GM23338 (cell line): Measurements from ENCODE around the gene C4orf54. TPM values are rescaled to one million over a fixed set of nuclear protein-coding genes. Genes with fewer than 3 reads are reported as not detected.

Source experiments
- ATAC-seq: fragments of 200-7000 bp; cut with Tn5 transposase; 3 replicates; pipeline ENCODE4 v1.9.1; 2020
- DNase-seq: peaks from one replicate; pipeline ENCODE4 v3.0.0-alpha.2; 2015; ENCODE audit warnings: low spot score
- H2AFZ ChIP-seq: fragments of 200-600 bp; sonication (generic); 2 replicates; pipeline ENCODE4 v1.8.0; 2016; ENCODE audit warnings: antibody characterized with exemption, mild to moderate bottlenecking, moderate library complexity
- H3F3A ChIP-seq: fragments of 200-600 bp; sonication (generic); replicated peaks from 2 replicates; pipeline ENCODE4 v1.8.0; 2017; ENCODE audit warnings: antibody characterized with exemption, mixed run types, low read depth
- H3K27ac ChIP-seq: fragments of 200-600 bp; sonication (generic); 2 replicates; pipeline ENCODE4 v1.6.1; 2016; ENCODE audit warnings: low read depth
- H3K27me3 ChIP-seq: fragments of 200-600 bp; sonication (generic); 2 replicates; pipeline ENCODE4 v1.8.0; 2016; ENCODE audit warnings: mild to moderate bottlenecking, mixed run types, moderate library complexity; ENCODE audit not compliant: insufficient read depth
- H3K36me3 ChIP-seq: fragments of 200-600 bp; sonication (generic); 2 replicates; pipeline ENCODE4 v1.8.0; 2016; ENCODE audit warnings: mild to moderate bottlenecking; ENCODE audit not compliant: insufficient read depth
- H3K4me1 ChIP-seq: fragments of 200-600 bp; sonication (generic); 2 replicates; pipeline ENCODE4 v1.8.0; 2016; ENCODE audit warnings: mild to moderate bottlenecking, moderate library complexity; ENCODE audit not compliant: insufficient read depth
- H3K4me2 ChIP-seq: fragments of 200-600 bp; sonication (generic); 2 replicates; pipeline ENCODE4 v1.7.1; 2017; ENCODE audit warnings: mixed run types
- H3K4me3 ChIP-seq: fragments of 200-600 bp; sonication (generic); 2 replicates; pipeline ENCODE4 v1.6.1; 2016; ENCODE audit warnings: mixed run types
- H3K79me2 ChIP-seq: fragments of 200-600 bp; sonication (generic); replicated peaks from 2 replicates; pipeline ENCODE4 v1.8.0; 2017; ENCODE audit warnings: mild to moderate bottlenecking; ENCODE audit not compliant: insufficient read depth
- H3K9me2 ChIP-seq: fragments of 200-600 bp; sonication (generic); 2 replicates; pipeline ENCODE4 v1.8.0; 2017; ENCODE audit not compliant: insufficient read depth
- H4K20me1 ChIP-seq: fragments of 200-600 bp; sonication (generic); replicated peaks from 2 replicates; pipeline ENCODE4 v1.8.0; 2017; ENCODE audit warnings: mild to moderate bottlenecking; ENCODE audit not compliant: insufficient read depth
- H3K27ac Mint-ChIP-seq: 2 replicates; pipeline ENCODE4 v1.8.0; 2020; ENCODE audit warnings: inconsistent platforms, mild to moderate bottlenecking, moderate library complexity, mixed read lengths
- H3K27me3 Mint-ChIP-seq: 3 replicates; pipeline ENCODE4 v1.8.0; 2022; ENCODE audit warnings: low read depth, mild to moderate bottlenecking, moderate library complexity, mixed read lengths, inconsistent platforms; ENCODE audit not compliant: insufficient read depth, poor library complexity
- H3K36me3 Mint-ChIP-seq: 3 replicates; pipeline ENCODE4 v1.8.0; 2021; ENCODE audit warnings: low read depth, mild to moderate bottlenecking, inconsistent platforms, moderate library complexity, mixed read lengths
- H3K4me1 Mint-ChIP-seq: 3 replicates; pipeline ENCODE4 v1.8.0; 2020; ENCODE audit warnings: mild to moderate bottlenecking, inconsistent platforms, mixed read lengths
- H3K4me3 Mint-ChIP-seq: 3 replicates; pipeline ENCODE4 v1.8.0; 2021; ENCODE audit warnings: moderate library complexity, mild to moderate bottlenecking, inconsistent platforms, mixed read lengths
- H3K9me3 Mint-ChIP-seq: 3 replicates; pipeline ENCODE4 v1.8.0; 2020; ENCODE audit warnings: moderate library complexity, mild to moderate bottlenecking, inconsistent platforms, mixed read lengths
- CREB1 ChIP-seq: fragments of 250-450 bp; sonication (Bioruptor Pico); IDR thresholded peaks from 2 replicates; pipeline ENCODE4 v1.5.0; 2020; ENCODE audit warnings: low read depth, mild to moderate bottlenecking, moderate library complexity
- ETS1 ChIP-seq: IDR thresholded peaks from 2 replicates; pipeline ENCODE4 v1.6.1; 2016; ENCODE audit warnings: antibody characterized with exemption
- EZH2 ChIP-seq: fragments of 200-600 bp; sonication (generic); IDR thresholded peaks from one replicate; pipeline ENCODE4 v1.8.0; 2017; ENCODE audit warnings: antibody characterized with exemption, mild to moderate bottlenecking, low read depth; ENCODE audit not compliant: unreplicated experiment
- EZH2phosphoT487 ChIP-seq: fragments of 200-600 bp; sonication (generic); IDR thresholded peaks from one replicate; pipeline ENCODE4 v1.8.1; 2018; ENCODE audit warnings: antibody characterized with exemption; ENCODE audit not compliant: unreplicated experiment
- JUNB ChIP-seq: IDR thresholded peaks from one replicate; pipeline ENCODE4 v1.6.1; 2016; ENCODE audit warnings: antibody characterized with exemption; ENCODE audit not compliant: unreplicated experiment
- NANOG ChIP-seq: IDR thresholded peaks from 2 replicates; pipeline ENCODE4 v1.6.1; 2016; ENCODE audit warnings: antibody characterized with exemption, borderline replicate concordance
- POLR2AphosphoS5 ChIP-seq: IDR thresholded peaks from 2 replicates; pipeline ENCODE4 v1.6.1; 2016; ENCODE audit warnings: antibody characterized with exemption, low read depth
- STAT1 ChIP-seq: IDR thresholded peaks from one replicate; pipeline ENCODE4 v1.6.1; 2016; ENCODE audit warnings: antibody characterized with exemption; ENCODE audit not compliant: unreplicated experiment
- ZNF331 ChIP-seq: fragments of 250-450 bp; sonication (Bioruptor Pico); IDR thresholded peaks from 2 replicates; pipeline ENCODE4 v1.5.0; 2020; ENCODE audit warnings: low read depth, mild to moderate bottlenecking, moderate library complexity
- ZNF462 ChIP-seq: fragments of 250-450 bp; sonication (Bioruptor Pico); IDR thresholded peaks from 2 replicates; pipeline ENCODE4 v1.5.0; 2020; ENCODE audit warnings: mild to moderate bottlenecking, moderate library complexity
- polyA plus RNA-seq: library from polyadenylated mRNA; unstranded; fragments of >200 nt; fragmentation: Nextera tagmentation; extraction: Ambion mirVana; gene quantifications from 2 replicates; pipeline ENCODE4 v1.2.1, GENCODE V29; 2016
- total RNA-seq: library from RNA; depleted of rRNA; stranded (reverse); fragments of >200 nt; shearing (Covaris generic); gene quantifications from 2 replicates; pipeline ENCODE4 v1.2.3, GENCODE V29; 2014

The C4orf54 gene
- total and polyA plus RNA-seq, 2 experiments from 2014 or later, result 0.03 TPM; not detected in 1

- Histone ChIP-seq H3K27me3 (no peaks in the 10 kb centered on the region), H3K27ac (no peak overlapping the region), H3K4me2 (no peak overlapping the region), H3K36me3 (no peaks in the 10 kb centered on the region), H3K9me2 (0 out of 2 replicates have a peak, but pooled peaks cover 4% of the 10 kb centered on the region), H3F3A (no peaks in the 10 kb centered on the region), H3K4me1 (no peaks in the 10 kb centered on the region), H4K20me1 (no peaks in the 10 kb centered on the region), H2AFZ (no peak overlapping the region), H3K4me3 (no peak overlapping the region), H3K79me2 (no peaks in the 10 kb centered on the region)
- Mint-ChIP-seq H3K27me3 (no peaks in the 10 kb centered on the region), H3K4me1 (peaks cover 5% of the 10 kb centered on the region; the same call in 2 of the 3 replicates), H3K4me3 (no peak overlapping the region), H3K9me3 (no peaks in the 10 kb centered on the region), H3K27ac (no peak overlapping the region), H3K36me3 (no peaks in the 10 kb centered on the region)
- no peak for ATAC-seq
- no peak for DNase-seq
- no peak for TF ChIP-seq STAT1
- TF ChIP-seq NANOG, result no peak
- TF ChIP-seq ZNF462 (CRISPR knock-in tag), result no peak
- no peak for TF ChIP-seq EZH2
- TF ChIP-seq ZNF331 (CRISPR knock-in tag), result no peak
- TF ChIP-seq EZH2phosphoT487, result no peak
- no peak for TF ChIP-seq ETS1
- no peak for TF ChIP-seq POLR2AphosphoS5
- TF ChIP-seq JUNB, result no peak
- no peak for TF ChIP-seq CREB1 (CRISPR knock-in tag)
Measured at GRCh38 chr4:99612704-99613103, 44.9 kb downstream of the C4orf54 start.
